ENCODE measurements around the gene NAA15. TPM values are rescaled to one million over a fixed set of nuclear protein-coding genes. Genes with fewer than 3 reads are reported as not detected.

Gene NAA15
- total RNA-seq, result 10 to 100 TPM; 13.9 to 18.2 TPM
- 1 to 10 TPM; 6.7 to 8.4 TPM for polyA plus RNA-seq

GRCh38 chr4:139301113-139301820 is at the start of gene NAA15:
Gene NAA15 (plus strand): TSS chr4:139301505. CDS start chr4:139301778, 273 bp downstream.
- under 1% methylated on average over 61 of the region's 61 CpGs for WGBS
- peak within 1 kb of the TSS; percentile 94 to 99 for H3K27ac ChIP-seq (ENCODE audit: low read depth in 1 of 2, low read length in 2 of 2)
- TF ChIP-seq TAF1 (conservative IDR thresholded peaks at IDR 0.05), result peak; percentile 95
- TF ChIP-seq REST (IDR thresholded peaks at IDR 0.05), result peak; percentile 93
- TF ChIP-seq, protein P1, sequence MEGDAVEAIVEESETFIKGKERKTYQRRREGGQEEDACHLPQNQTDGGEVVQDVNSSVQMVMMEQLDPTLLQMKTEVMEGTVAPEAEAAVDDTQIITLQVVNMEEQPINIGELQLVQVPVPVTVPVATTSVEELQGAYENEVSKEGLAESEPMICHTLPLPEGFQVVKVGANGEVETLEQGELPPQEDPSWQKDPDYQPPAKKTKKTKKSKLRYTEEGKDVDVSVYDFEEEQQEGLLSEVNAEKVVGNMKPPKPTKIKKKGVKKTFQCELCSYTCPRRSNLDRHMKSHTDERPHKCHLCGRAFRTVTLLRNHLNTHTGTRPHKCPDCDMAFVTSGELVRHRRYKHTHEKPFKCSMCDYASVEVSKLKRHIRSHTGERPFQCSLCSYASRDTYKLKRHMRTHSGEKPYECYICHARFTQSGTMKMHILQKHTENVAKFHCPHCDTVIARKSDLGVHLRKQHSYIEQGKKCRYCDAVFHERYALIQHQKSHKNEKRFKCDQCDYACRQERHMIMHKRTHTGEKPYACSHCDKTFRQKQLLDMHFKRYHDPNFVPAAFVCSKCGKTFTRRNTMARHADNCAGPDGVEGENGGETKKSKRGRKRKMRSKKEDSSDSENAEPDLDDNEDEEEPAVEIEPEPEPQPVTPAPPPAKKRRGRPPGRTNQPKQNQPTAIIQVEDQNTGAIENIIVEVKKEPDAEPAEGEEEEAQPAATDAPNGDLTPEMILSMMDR (IDR thresholded peaks at IDR 0.05; ENCODE audit: low read depth, low read length, missing input control), result no peak
- TF ChIP-seq, protein P2, sequence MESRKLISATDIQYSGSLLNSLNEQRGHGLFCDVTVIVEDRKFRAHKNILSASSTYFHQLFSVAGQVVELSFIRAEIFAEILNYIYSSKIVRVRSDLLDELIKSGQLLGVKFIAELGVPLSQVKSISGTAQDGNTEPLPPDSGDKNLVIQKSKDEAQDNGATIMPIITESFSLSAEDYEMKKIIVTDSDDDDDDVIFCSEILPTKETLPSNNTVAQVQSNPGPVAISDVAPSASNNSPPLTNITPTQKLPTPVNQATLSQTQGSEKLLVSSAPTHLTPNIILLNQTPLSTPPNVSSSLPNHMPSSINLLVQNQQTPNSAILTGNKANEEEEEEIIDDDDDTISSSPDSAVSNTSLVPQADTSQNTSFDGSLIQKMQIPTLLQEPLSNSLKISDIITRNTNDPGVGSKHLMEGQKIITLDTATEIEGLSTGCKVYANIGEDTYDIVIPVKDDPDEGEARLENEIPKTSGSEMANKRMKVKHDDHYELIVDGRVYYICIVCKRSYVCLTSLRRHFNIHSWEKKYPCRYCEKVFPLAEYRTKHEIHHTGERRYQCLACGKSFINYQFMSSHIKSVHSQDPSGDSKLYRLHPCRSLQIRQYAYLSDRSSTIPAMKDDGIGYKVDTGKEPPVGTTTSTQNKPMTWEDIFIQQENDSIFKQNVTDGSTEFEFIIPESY (IDR thresholded peaks at IDR 0.05), result peak; percentile 79
- TF ChIP-seq ATF3 (IDR thresholded peaks at IDR 0.05), result peak; percentile 69
- TF ChIP-seq HNF4G (IDR thresholded peaks at IDR 0.05), result peak; percentile 33
- peak; percentile 85 for TF ChIP-seq SP1 (IDR thresholded peaks at IDR 0.05)
- TF ChIP-seq RXRA (IDR thresholded peaks at IDR 0.05), result peak; percentile 76 to 81
- TF ChIP-seq MAX (IDR thresholded peaks at IDR 0.05), result peak; percentile 86
- TF ChIP-seq FOXA2 (IDR thresholded peaks at IDR 0.05), result no peak
- peak; percentile 84 for TF ChIP-seq NR2F2 (IDR thresholded peaks at IDR 0.05)
- TF ChIP-seq JUND (IDR thresholded peaks at IDR 0.05), result peak in 1 of 2 donors; percentile 8
- peak in 1 of 2 donors; percentile 19 for TF ChIP-seq EGR1 (IDR thresholded peaks at IDR 0.05; ENCODE audit: low read depth in 2 of 2)
- no peak for TF ChIP-seq FOXA1 (IDR thresholded peaks at IDR 0.05)
- TF ChIP-seq RAD21 (IDR thresholded peaks at IDR 0.05), result peak in 1 of 2 donors; percentile 52
- peak in 1 of 2 donors; percentile 85 for TF ChIP-seq GABPA (IDR thresholded peaks at IDR 0.05 in 1 of 2, conservative IDR thresholded peaks at IDR 0.05 in 1 of 2)
- peak; percentile 99 for TF ChIP-seq YY1 (IDR thresholded peaks at IDR 0.05)
- peak; percentile 48 to 52 for TF ChIP-seq HNF4A (conservative IDR thresholded peaks at IDR 0.05)
- peaks cover 0 to 32% (median 22%) of the 10 kb centered on the region in 4 donors for H3K4me1 ChIP-seq (ENCODE audit: control insufficient read depth in 4 of 4, insufficient read depth in 4 of 4, low read length in 3 of 4)
- H3K36me3 ChIP-seq (ENCODE audit: control insufficient read depth in 4 of 4, insufficient read depth in 3 of 4, low read depth in 1 of 4, low read length in 3 of 4), result no peaks in the 10 kb centered on the region
- peak within 1 kb of the TSS; percentile 90 to 99 (median 96) for H3K4me3 ChIP-seq (ENCODE audit: low read depth in 1 of 3, low read length in 3 of 3)
- H3K27me3 ChIP-seq (ENCODE audit: control insufficient read depth in 4 of 4, insufficient read depth in 4 of 4, low read length in 3 of 4), result no peaks in the 10 kb centered on the region
- peak within 1 kb of the TSS; percentile 100 for H3K9ac ChIP-seq (ENCODE audit: low read depth in 1 of 2, low read length in 2 of 2)
- DNase-seq (ENCODE audit: low spot score), result peak; percentile 95
- no peaks in the 10 kb centered on the region for H3K9me3 ChIP-seq (ENCODE audit: control insufficient read depth in 4 of 4, low read length in 3 of 4)
